Adipocyte (in vitro differentiated cells): ENCODE measurements around the gene TWIST2.
A peak's percentile ranks its signal among the peaks of the same experiment; 100 is the strongest.

ENCODE experiments used
- DNase-seq: peaks from one replicate; pipeline ENCODE4 v3.0.0-alpha.2; 2015; ENCODE audit warnings: low read depth
- H3K27me3 ChIP-seq: replicated peaks from 2 replicates; pipeline ENCODE4 v1.7.0; 2013; ENCODE audit warnings: mild to moderate bottlenecking, low read length, moderate library complexity; ENCODE audit not compliant: control insufficient read depth, insufficient read depth
- H3K36me3 ChIP-seq: 2 replicates; pipeline ENCODE4 v1.7.0; 2013; ENCODE audit warnings: low read length, mild to moderate bottlenecking, moderate library complexity; ENCODE audit not compliant: control insufficient read depth, insufficient read depth, severe bottlenecking
- H3K4me1 ChIP-seq: 2 replicates; pipeline ENCODE4 v1.7.0; 2013; ENCODE audit warnings: mild to moderate bottlenecking, low read length, moderate library complexity; ENCODE audit not compliant: control insufficient read depth, insufficient read depth
- H3K4me3 ChIP-seq: 2 replicates; pipeline ENCODE4 v1.7.0; 2013; ENCODE audit warnings: mild to moderate bottlenecking, low read length, moderate library complexity
- H3K9ac ChIP-seq: 2 replicates; pipeline ENCODE4 v1.7.0; 2013; ENCODE audit warnings: mild to moderate bottlenecking, low read length, moderate library complexity
- H3K9me3 ChIP-seq: 2 replicates; pipeline ENCODE4 v1.7.0; 2013; ENCODE audit warnings: mild to moderate bottlenecking, low read length, moderate library complexity; ENCODE audit not compliant: control insufficient read depth

TWIST2 gene

GRCh38 chr2:238857959-238858358 lies 10.1 kb downstream of the TWIST2 start:
- Histone ChIP-seq H3K36me3 (peaks cover 43% of the 10 kb centered on the region), H3K27me3 (no peaks in the 10 kb centered on the region), H3K9me3 (no peaks in the 10 kb centered on the region), H3K4me1 (peaks cover 76% of the 10 kb centered on the region), H3K9ac (no peak overlapping the region), H3K4me3 (no peak overlapping the region)
- DNase-seq = no peak

- Histone ChIP-seq H3K36me3 (peaks cover 36% of the 10 kb centered on the region), H3K9ac (no peak overlapping the region), H3K4me1 (peaks cover 75% of the 10 kb centered on the region), H3K27me3 (no peaks in the 10 kb centered on the region), H3K9me3 (no peaks in the 10 kb centered on the region), H3K4me3 (no peak overlapping the region)
- no peak for DNase-seq
Observed at GRCh38 chr2:238859636-238860347, 11.9 kb downstream of the TWIST2 start.

GRCh38 chr2:238861013-238861730 lies 13.3 kb downstream of the TWIST2 start:
- Histone ChIP-seq H3K27me3 (no peaks in the 10 kb centered on the region), H3K9ac (peak overlapping the region; percentile 44), H3K9me3 (no peaks in the 10 kb centered on the region), H3K36me3 (peaks cover 49% of the 10 kb centered on the region), H3K4me3 (peak overlapping the region; percentile 56), H3K4me1 (peaks cover 75% of the 10 kb centered on the region)
- DNase-seq = no peak

GRCh38 chr2:238861766-238862315 lies 14.0 kb downstream of the TWIST2 start:
- peaks cover 54% of the 10 kb centered on the region for H3K36me3 ChIP-seq
- no peaks in the 10 kb centered on the region for H3K27me3 ChIP-seq
- peak overlapping the region; percentile 56 for H3K4me3 ChIP-seq
- H3K9me3 ChIP-seq = no peaks in the 10 kb centered on the region
- peak overlapping the region; percentile 44 for H3K9ac ChIP-seq
- peaks cover 74% of the 10 kb centered on the region for H3K4me1 ChIP-seq
- DNase-seq = no peak

- H3K27me3 ChIP-seq = no peaks in the 10 kb centered on the region
- peaks cover 49% of the 10 kb centered on the region for H3K36me3 ChIP-seq
- H3K9ac ChIP-seq = peak overlapping the region; percentile 84
- no peak for DNase-seq
- no peaks in the 10 kb centered on the region for H3K9me3 ChIP-seq
- peak overlapping the region; percentile 59 for H3K4me3 ChIP-seq
- H3K4me1 ChIP-seq = peaks cover 75% of the 10 kb centered on the region
Observed at GRCh38 chr2:238862701-238863100, 14.8 kb downstream of the TWIST2 start.

GRCh38 chr2:238863231-238863630 lies 15.3 kb downstream of the TWIST2 start:
- Histone ChIP-seq H3K4me1 (peaks cover 75% of the 10 kb centered on the region), H3K27me3 (no peaks in the 10 kb centered on the region), H3K9ac (peak overlapping the region; percentile 84), H3K9me3 (no peaks in the 10 kb centered on the region), H3K4me3 (peak overlapping the region; percentile 59), H3K36me3 (peaks cover 49% of the 10 kb centered on the region)
- DNase-seq = peak; percentile 36

GRCh38 chr2:238863749-238864206 lies 15.9 kb downstream of the TWIST2 start:
- no peak for DNase-seq
- peak overlapping the region; percentile 59 for H3K4me3 ChIP-seq

GRCh38 chr2:238864207-238865014 lies 16.5 kb downstream of the TWIST2 start:
- peaks cover 80% of the 10 kb centered on the region for H3K4me1 ChIP-seq
- DNase-seq = peak; percentile 99

More at GRCh38 chr2:238863749-238864206, 15.9 kb downstream of the TWIST2 start:
- Histone ChIP-seq H3K36me3 (peaks cover 49% of the 10 kb centered on the region), H3K4me1 (peaks cover 76% of the 10 kb centered on the region), H3K9ac (peak overlapping the region; percentile 84), H3K27me3 (no peaks in the 10 kb centered on the region), H3K9me3 (no peaks in the 10 kb centered on the region)

GRCh38 chr2:238865015-238865719 lies 17.3 kb downstream of the TWIST2 start:
- Histone ChIP-seq H3K36me3 (peaks cover 39% of the 10 kb centered on the region), H3K27me3 (no peaks in the 10 kb centered on the region), H3K4me1 (peaks cover 85% of the 10 kb centered on the region), H3K9me3 (no peaks in the 10 kb centered on the region), H3K9ac (peak overlapping the region; percentile 84), H3K4me3 (peak overlapping the region; percentile 61)
- no peak for DNase-seq

More at GRCh38 chr2:238864207-238865014, 16.5 kb downstream of the TWIST2 start:
- no peaks in the 10 kb centered on the region for H3K27me3 ChIP-seq
- H3K36me3 ChIP-seq = peaks cover 45% of the 10 kb centered on the region
- peak overlapping the region; percentile 84 for H3K9ac ChIP-seq
- H3K9me3 ChIP-seq = no peaks in the 10 kb centered on the region
- H3K4me3 ChIP-seq = peak overlapping the region; percentile 61

GRCh38 chr2:238865744-238866355 lies 18.0 kb downstream of the TWIST2 start:
- peaks cover 83% of the 10 kb centered on the region for H3K4me1 ChIP-seq
- no peaks in the 10 kb centered on the region for H3K9me3 ChIP-seq
- H3K9ac ChIP-seq = peak overlapping the region; percentile 84
- DNase-seq = no peak
- no peaks in the 10 kb centered on the region for H3K27me3 ChIP-seq
- no peak overlapping the region for H3K4me3 ChIP-seq
- H3K36me3 ChIP-seq = peaks cover 39% of the 10 kb centered on the region
